Pancreas (tissue), 10 donors: ENCODE measurements around the gene LRRC3. TPM values are rescaled to one million over a fixed set of nuclear protein-coding genes. Genes with fewer than 3 reads are reported as not detected.

Experiments
- ATAC-seq, 4 donors: fragments of 200-7000 bp; cut with Tn5 transposase; one replicate each; pipeline versions ENCODE4 v1.8.0 to v1.9.1; 2020; ENCODE audit warnings: mild to moderate bottlenecking in 4 of 4, moderate library complexity in 4 of 4
- DNase-seq, 6 donors: peaks; one replicate each; pipeline ENCODE4 v3.0.0-alpha.2; 2020
- FAIRE-seq: peaks from 2 replicates; lab custom pipeline; 2012; peaks lifted over from hg19 to GRCh38; lab: Jason Lieb, UNC
- H3K27ac ChIP-seq, 4 donors: fragments of 200-600 bp; sonication (generic); 1 replicate in 3 of 4; 2 replicates in 1 of 4; pipeline versions ENCODE4 v1.5.0 to v1.8.0; 2020
- H3K27me3 ChIP-seq, 4 donors: fragments of 200-600 bp; one replicate each; pipeline ENCODE4 v1.8.0; 2021
- H3K36me3 ChIP-seq, 3 donors: fragments of 200-600 bp; sonication (generic) in 1 of 3; one replicate each; pipeline versions ENCODE4 v1.5.0 to v1.8.0; 2020 to 2021
- H3K4me1 ChIP-seq, 3 donors: fragments of 200-600 bp; one replicate each; pipeline ENCODE4 v1.8.0; 2021
- H3K4me3 ChIP-seq, 4 donors: fragments of 200-600 bp; sonication (generic) in 2 of 4; one replicate each; pipeline versions ENCODE4 v1.5.0 to v1.8.0; 2020 to 2021
- H3K9me3 ChIP-seq, 4 donors: fragments of 200-600 bp; one replicate each; pipeline ENCODE4 v1.8.0; 2021
- CTCF ChIP-seq, 4 donors: fragments of 200-600 bp; sonication (generic) in 3 of 4; IDR thresholded peaks; one replicate each; pipeline versions ENCODE4 v1.5.0 to v1.8.0; 2021; ENCODE audit warnings: antibody characterized with exemption in 4 of 4
- WGBS, 2 donors: extraction: QIAGEN DNeasy Blood & Tissue Kit; methylation state at CpG; one replicate each; pipeline ENCODE4 v1.1.7; 2013; 5-methylcytosine and 5-hydroxymethylcytosine counted together
- intact Hi-C, 3 donors: fragments of 100-400 bp; cut with DNase I; formaldehyde crosslinking; loops; one replicate each; pipeline versions ENCODE4 v1.11.1 to v1.14.2; 2022
- polyA plus RNA-seq, 2 donors: library from polyadenylated mRNA; stranded (reverse); fragments of 200-250 nt; gene quantifications; one replicate each; pipeline ENCODE4 v1.2.3, GENCODE V29; 2013
- total RNA-seq, 6 donors: library from RNA; stranded (reverse); fragmentation: NEBNext Ultra II Directional in 4 of 6; extraction: Animal tissue kit (Norgen Biotek cat#: 25700) in 4 of 6; gene quantifications; one replicate each; pipeline versions ENCODE4 v1.2.1 to v1.2.4, GENCODE V29; 2021 to 2023
- donor health status: healthy with polysubstance abuse.
- donor health status: DM: no; HTN: no; CAD: no; lungs with moderate emphysema.
- donor health status: DM: no; HTN: no; CAD: no.
- donor health status: control.
- donor health status: control.
- donor health status: Bipolar disorder and iron deficiency.
- donor health status: DM: yes; HTN: yes; CAD: no.
- donor health status: DM: no; HTN: no; CAD: no.
- donor health status: DM: no; HTN: no; CAD: no.
- donor health status: DM: yes; HTN: yes; CAD: no.

LRRC3 gene
- total and polyA plus RNA-seq, 8 donors, result 0.35 to 1.7 (median 0.47) TPM

- no peak overlapping the region for H3K27ac ChIP-seq
- no peak overlapping the region for H3K4me3 ChIP-seq
- H3K9me3 ChIP-seq, result no peaks in the 10 kb centered on the region
- WGBS, 2 donors, result 71 to 74% methylated on average over 24 to 25 of the region's 25 CpGs
- FAIRE-seq (no peak), DNase-seq (no peak), ATAC-seq (peak in 3 of 4 donors; percentile 44 to 79 (median 62))
- no peaks in the 10 kb centered on the region for H3K36me3 ChIP-seq
- intact Hi-C loops, result no loop called here
- H3K4me1 ChIP-seq, result no peaks in the 10 kb centered on the region
- no peaks in the 10 kb centered on the region for H3K27me3 ChIP-seq
- TF ChIP-seq CTCF (IDR thresholded peaks at IDR 0.05), result no peak
These were observed 30.0 kb downstream of the LRRC3 start for GRCh38 chr21:44485254-44485793.

- Histone ChIP-seq H3K27me3 (no peaks in the 10 kb centered on the region), H3K4me1 (no peaks in the 10 kb centered on the region), H3K4me3 (no peak overlapping the region), H3K36me3 (no peaks in the 10 kb centered on the region), H3K9me3 (no peaks in the 10 kb centered on the region), H3K27ac (no peak overlapping the region)
- FAIRE-seq (no peak), ATAC-seq (no peak), DNase-seq (no peak)
- intact Hi-C loops, result no loop called here
- no peak for TF ChIP-seq CTCF (IDR thresholded peaks at IDR 0.05)
- WGBS, 2 donors, result 77 to 79% methylated on average over 10 of the region's 10 CpGs
These were observed 30.5 kb downstream of the LRRC3 start for GRCh38 chr21:44485796-44486195.

GRCh38 chr21:44486302-44486701 lies 31.0 kb downstream of the LRRC3 start:
- WGBS, 2 donors, result 77 to 83% methylated on average over 16 of the region's 16 CpGs
- intact Hi-C loops, result no loop called here
- FAIRE-seq (no peak), ATAC-seq (no peak), DNase-seq (no peak)
- TF ChIP-seq CTCF (IDR thresholded peaks at IDR 0.05), result no peak
- H3K4me1 ChIP-seq, result no peaks in the 10 kb centered on the region
- H3K9me3 ChIP-seq, result no peaks in the 10 kb centered on the region
- no peaks in the 10 kb centered on the region for H3K36me3 ChIP-seq
- H3K27ac ChIP-seq, result no peak overlapping the region
- H3K27me3 ChIP-seq, result no peaks in the 10 kb centered on the region
- no peak overlapping the region for H3K4me3 ChIP-seq

- H3K36me3 ChIP-seq, result no peaks in the 10 kb centered on the region
- no peaks in the 10 kb centered on the region for H3K27me3 ChIP-seq
- no peak overlapping the region for H3K27ac ChIP-seq
- no peak overlapping the region for H3K4me3 ChIP-seq
- no peak for ATAC-seq
- intact Hi-C loops, result no loop called here
- H3K4me1 ChIP-seq, result no peaks in the 10 kb centered on the region
- no peak for DNase-seq
- no peak for TF ChIP-seq CTCF (IDR thresholded peaks at IDR 0.05)
- FAIRE-seq, result no peak
- 37 to 47% methylated on average over 4 of the region's 4 CpGs for WGBS, 2 donors
- H3K9me3 ChIP-seq, result no peaks in the 10 kb centered on the region
These were observed 32.5 kb downstream of the LRRC3 start for GRCh38 chr21:44487831-44488230.

- no peak overlapping the region for H3K27ac ChIP-seq
- intact Hi-C loops, result no loop called here
- no peak for FAIRE-seq
- no peak for ATAC-seq
- 35 to 40% methylated on average over 7 of the region's 7 CpGs for WGBS, 2 donors
- H3K4me1 ChIP-seq, result no peaks in the 10 kb centered on the region
- no peaks in the 10 kb centered on the region for H3K9me3 ChIP-seq
- no peak for TF ChIP-seq CTCF (IDR thresholded peaks at IDR 0.05)
- H3K36me3 ChIP-seq, result no peaks in the 10 kb centered on the region
- no peak for DNase-seq
- H3K27me3 ChIP-seq, result no peaks in the 10 kb centered on the region
- H3K4me3 ChIP-seq, result no peak overlapping the region
These were observed 34.7 kb downstream of the LRRC3 start for GRCh38 chr21:44489962-44490361.
